Effector memory CD4-positive, alpha-beta T cell (primary cell): ENCODE data around the gene TSPAN11.
"Not testable (repeated sequence)": the region's sequence is repeated elsewhere in the genome, so short reads cannot be mapped to it uniquely, and the experiment has no call there.

Experiments used
- DNase-seq, 3 donors: peaks; one replicate each; pipeline ENCODE4 v3.0.0-alpha.2; 2020
- H3K27ac ChIP-seq: 2 replicates; pipeline ENCODE4 v1.7.0; 2013; ENCODE audit warnings: mild to moderate bottlenecking, low read length, moderate library complexity; ENCODE audit not compliant: insufficient read depth, poor library complexity, severe bottlenecking
- H3K27me3 ChIP-seq: replicated peaks from 2 replicates; pipeline ENCODE4 v1.7.0; 2013; ENCODE audit warnings: mild to moderate bottlenecking, low read length; ENCODE audit not compliant: insufficient read depth, control insufficient read depth, poor library complexity, severe bottlenecking
- H3K36me3 ChIP-seq: 2 replicates; pipeline ENCODE4 v1.7.0; 2013; ENCODE audit warnings: mild to moderate bottlenecking, low read length, moderate library complexity; ENCODE audit not compliant: control insufficient read depth, insufficient read depth
- H3K4me1 ChIP-seq: 2 replicates; pipeline ENCODE4 v1.7.0; 2013; ENCODE audit warnings: low read length, mild to moderate bottlenecking; ENCODE audit not compliant: control insufficient read depth, insufficient read depth, poor library complexity, severe bottlenecking
- H3K4me3 ChIP-seq: 2 replicates; pipeline ENCODE4 v1.7.0; 2013; ENCODE audit warnings: low read length, low read depth, mild to moderate bottlenecking; ENCODE audit not compliant: insufficient read depth, poor library complexity, severe bottlenecking
- H3K9me3 ChIP-seq: 2 replicates; pipeline ENCODE4 v1.7.0; 2013; ENCODE audit warnings: mild to moderate bottlenecking, low read length, moderate library complexity; ENCODE audit not compliant: control insufficient read depth

Gene TSPAN11

GRCh38 chr12:31006416-31007152, 80.0 kb downstream of the TSPAN11 start:
- H3K9me3 ChIP-seq, result no peaks in the 10 kb centered on the region
- no peak overlapping the region for H3K27ac ChIP-seq
- no peak for DNase-seq
- H3K27me3 ChIP-seq, result no peaks in the 10 kb centered on the region
- no peak overlapping the region for H3K4me3 ChIP-seq
- H3K36me3 ChIP-seq, result no peaks in the 10 kb centered on the region
- H3K4me1 ChIP-seq, result no peaks in the 10 kb centered on the region

GRCh38 chr12:31007153-31007495, 80.6 kb downstream of the TSPAN11 start:
- Histone ChIP-seq H3K36me3 (no peaks in the 10 kb centered on the region), H3K4me3 (no peak overlapping the region), H3K27me3 (no peaks in the 10 kb centered on the region), H3K27ac (no peak overlapping the region), H3K9me3 (no peaks in the 10 kb centered on the region), H3K4me1 (no peaks in the 10 kb centered on the region)
- no peak for DNase-seq

GRCh38 chr12:31007636-31008175, 81.2 kb downstream of the TSPAN11 start:
- H3K36me3 ChIP-seq, result no peaks in the 10 kb centered on the region
- H3K27ac ChIP-seq, result no peak overlapping the region
- no peaks in the 10 kb centered on the region for H3K9me3 ChIP-seq
- no peak overlapping the region for H3K4me3 ChIP-seq
- H3K27me3 ChIP-seq, result no peaks in the 10 kb centered on the region
- DNase-seq, result no peak
- H3K4me1 ChIP-seq, result no peaks in the 10 kb centered on the region

GRCh38 chr12:31008241-31008761, 81.8 kb downstream of the TSPAN11 start:
- no peaks in the 10 kb centered on the region for H3K4me1 ChIP-seq
- DNase-seq, result no peak
- H3K36me3 ChIP-seq, result no peaks in the 10 kb centered on the region
- no peaks in the 10 kb centered on the region for H3K27me3 ChIP-seq
- no peak overlapping the region for H3K27ac ChIP-seq
- H3K9me3 ChIP-seq, result no peaks in the 10 kb centered on the region
- H3K4me3 ChIP-seq, result no peak overlapping the region

GRCh38 chr12:31008961-31009840, 82.7 kb downstream of the TSPAN11 start:
- DNase-seq, result no peak
- H3K27me3 ChIP-seq, result no peaks in the 10 kb centered on the region
- H3K27ac ChIP-seq, result no peak overlapping the region
- H3K4me3 ChIP-seq, result no peak overlapping the region
- no peaks in the 10 kb centered on the region for H3K9me3 ChIP-seq
- H3K36me3 ChIP-seq, result no peaks in the 10 kb centered on the region
- H3K4me1 ChIP-seq, result no peaks in the 10 kb centered on the region

GRCh38 chr12:31009976-31010375, 83.4 kb downstream of the TSPAN11 start:
- Histone ChIP-seq H3K27me3 (no peaks in the 10 kb centered on the region), H3K4me1 (no peaks in the 10 kb centered on the region), H3K36me3 (no peaks in the 10 kb centered on the region), H3K27ac (no peak overlapping the region), H3K4me3 (no peak overlapping the region), H3K9me3 (no peaks in the 10 kb centered on the region)
- no peak for DNase-seq

GRCh38 chr12:31011336-31011735, 84.8 kb downstream of the TSPAN11 start:
- H3K4me1 ChIP-seq, result no peaks in the 10 kb centered on the region
- H3K36me3 ChIP-seq, result no peaks in the 10 kb centered on the region
- no peaks in the 10 kb centered on the region for H3K27me3 ChIP-seq
- no peaks in the 10 kb centered on the region for H3K9me3 ChIP-seq
- no peak for DNase-seq
- no peak overlapping the region for H3K4me3 ChIP-seq
- no peak overlapping the region for H3K27ac ChIP-seq

GRCh38 chr12:31011746-31012566, 85.4 kb downstream of the TSPAN11 start:
- H3K4me3 ChIP-seq, result no peak overlapping the region
- no peak overlapping the region for H3K27ac ChIP-seq
- H3K36me3 ChIP-seq, result no peaks in the 10 kb centered on the region
- H3K27me3 ChIP-seq, result no peaks in the 10 kb centered on the region
- H3K9me3 ChIP-seq, result no peaks in the 10 kb centered on the region
- no peak for DNase-seq
- H3K4me1 ChIP-seq, result no peaks in the 10 kb centered on the region

GRCh38 chr12:31012567-31012891, 86.0 kb downstream of the TSPAN11 start:
- not testable (repeated sequence) for H3K9me3 ChIP-seq, H3K4me3 ChIP-seq, DNase-seq, H3K4me1 ChIP-seq, H3K36me3 ChIP-seq, H3K27ac ChIP-seq, H3K27me3 ChIP-seq
